BLaER1 treated with 17β-estradiol and CSF1 and Interleukin-3, amounts not matched to agents 10 nM and 100 nM (cell line): ENCODE measurements around the gene CEACAM19.
A peak's percentile ranks its signal among the peaks of the same experiment; 100 is the strongest.
"Not testable (repeated sequence)": the region's sequence is repeated elsewhere in the genome, so short reads cannot be mapped to it uniquely, and the experiment has no call there.

Source experiments
- H3K27ac ChIP-seq, 11 experiments: shearing (Covaris generic); formaldehyde crosslinking; 2 replicates each; pipeline ENCODE4 v1.8.1; 2022
- H3K27me3 ChIP-seq, 11 experiments: shearing (Covaris generic); formaldehyde crosslinking; 2 replicates each; pipeline ENCODE4 v1.8.1; 2022
- H3K36me3 ChIP-seq, 11 experiments: shearing (Covaris generic); formaldehyde crosslinking; 2 replicates each; pipeline ENCODE4 v1.8.1; 2022
- H3K4me1 ChIP-seq, 10 experiments: shearing (Covaris generic); formaldehyde crosslinking; 2 replicates each; pipeline ENCODE4 v1.8.1; 2022
- H3K4me2 ChIP-seq, 11 experiments: shearing (Covaris generic); formaldehyde crosslinking; 2 replicates each; pipeline ENCODE4 v1.8.1; 2022
- H3K4me3 ChIP-seq, 10 experiments: shearing (Covaris generic); formaldehyde crosslinking; 2 replicates each; pipeline ENCODE4 v1.8.1; 2022
- H3K9ac ChIP-seq, 11 experiments: shearing (Covaris generic); formaldehyde crosslinking; 2 replicates each; pipeline ENCODE4 v1.8.1; 2022
- H3K9me3 ChIP-seq, 11 experiments: shearing (Covaris generic); formaldehyde crosslinking; replicated peaks in 1 of 11; 2 replicates each; pipeline ENCODE4 v1.8.1; 2022
- H4K20me1 ChIP-seq, 11 experiments: shearing (Covaris generic); formaldehyde crosslinking; 2 replicates each; pipeline ENCODE4 v1.8.1; 2022
- Cebpa-rat ChIP-seq, 11 experiments: shearing (Covaris generic); IDR thresholded peaks; 2 replicates each; pipeline ENCODE4 v1.8.1; 2022

CEACAM19 gene

DNA sequence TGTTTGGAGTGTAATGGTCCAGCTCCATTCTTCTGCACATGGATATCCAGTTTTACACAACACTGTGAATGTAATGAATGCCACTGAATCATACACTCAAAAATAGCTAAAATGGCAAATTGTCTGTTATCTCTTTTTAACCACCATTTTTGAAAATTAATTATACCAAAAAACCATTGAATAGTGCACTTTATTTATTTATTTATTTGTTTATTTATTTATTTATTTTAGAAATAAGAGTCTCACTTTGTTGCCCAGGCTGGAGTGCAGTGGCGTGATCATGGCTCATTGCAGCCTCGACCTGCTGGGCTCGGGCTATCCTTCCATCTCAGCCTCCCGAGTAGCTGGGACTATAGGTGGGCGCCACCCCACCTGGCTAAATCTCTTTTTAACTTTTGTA is 7.3 kb upstream of the CEACAM19 start:
- H3K36me3 ChIP-seq: peaks cover 0 to 43% (median 6%) of the 10 kb centered on the region in 11 experiments; a peak in 11 of 22 replicates
- no peaks in the 10 kb centered on the region for H3K9me3 ChIP-seq
- TF ChIP-seq Cebpa-rat (IDR thresholded peaks at IDR 0.05): no peak

DNA sequence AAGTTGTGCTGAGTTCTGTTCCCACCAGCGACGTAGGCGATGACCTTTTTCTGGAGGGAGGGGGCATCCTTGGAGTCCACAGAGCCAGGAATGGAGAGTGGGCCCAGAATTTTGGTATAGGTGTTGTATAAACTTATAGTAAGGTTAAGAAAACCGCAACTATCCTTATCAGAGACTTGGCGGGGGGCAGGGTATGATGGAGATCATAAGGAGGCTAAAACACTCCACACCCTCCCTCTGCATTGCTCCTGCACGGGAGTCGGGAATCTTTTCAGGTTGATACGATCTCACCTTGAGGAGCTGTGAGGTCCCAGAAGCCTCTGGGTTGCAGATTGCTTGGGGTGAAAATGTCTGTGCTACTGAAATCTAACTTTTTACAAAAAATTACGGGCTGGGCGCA is 6.3 kb upstream of the CEACAM19 start:
- Histone ChIP-seq H3K4me2 (no peak overlapping the region), H3K9me3 (no peaks in the 10 kb centered on the region), H3K27ac (no peak overlapping the region), H3K9ac (no peak overlapping the region), H3K27me3 (no peaks in the 10 kb centered on the region), H4K20me1 (no peaks in the 10 kb centered on the region), H3K4me3 (no peak overlapping the region), H3K4me1 (no peaks in the 10 kb centered on the region), H3K36me3 (peaks cover 0 to 33% (median 6%) of the 10 kb centered on the region in 11 experiments; a peak in 8 of 22 replicates)
- TF ChIP-seq Cebpa-rat (IDR thresholded peaks at IDR 0.05): no peak

More for the DNA sequence above, 7.3 kb upstream of the CEACAM19 start:
- H3K27ac ChIP-seq: no peak overlapping the region
- no peak overlapping the region for H3K4me2 ChIP-seq
- no peaks in the 10 kb centered on the region for H3K4me1 ChIP-seq
- no peaks in the 10 kb centered on the region for H3K27me3 ChIP-seq
- H3K9ac ChIP-seq: no peak overlapping the region
- H3K4me3 ChIP-seq: no peak overlapping the region
- no peaks in the 10 kb centered on the region for H4K20me1 ChIP-seq

DNA sequence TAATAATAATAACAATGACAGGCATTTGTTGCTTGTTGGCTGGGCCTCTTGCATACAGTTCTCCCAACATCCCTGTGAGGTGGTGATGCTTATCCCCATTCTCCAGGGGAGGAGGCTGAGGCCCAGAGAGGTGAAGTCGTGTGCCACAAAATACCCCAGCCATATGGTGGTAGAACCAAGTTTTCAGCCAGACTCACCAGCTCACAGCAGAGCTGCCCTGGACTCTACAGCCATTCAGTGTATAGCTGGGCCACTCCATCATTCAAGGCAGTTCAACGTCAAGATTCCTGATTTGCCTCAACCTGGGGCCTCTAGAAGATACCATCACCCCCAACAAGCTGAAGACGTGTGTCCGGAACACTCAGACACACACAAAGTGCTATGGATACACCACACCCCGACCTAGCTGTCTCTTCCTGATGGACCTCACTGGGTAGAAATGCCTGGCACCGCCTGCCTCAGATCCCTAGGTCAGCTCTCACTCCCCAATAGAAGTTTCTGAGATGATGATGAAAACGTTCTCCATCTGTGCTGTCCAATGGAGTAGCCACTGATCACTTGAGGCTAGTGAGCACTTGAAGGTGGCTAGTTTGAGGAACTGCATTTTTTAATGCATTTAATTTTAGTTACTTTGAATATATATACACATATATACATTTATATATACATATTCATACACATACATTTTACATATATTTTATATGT is 4.3 kb upstream of the CEACAM19 start:
- H3K27ac ChIP-seq: no peak overlapping the region
- no peak overlapping the region for H3K9ac ChIP-seq
- H3K36me3 ChIP-seq: peaks cover 0 to 14% (median 0%) of the 10 kb centered on the region in 11 experiments; a peak in 4 of 22 replicates
- no peak overlapping the region for H3K4me3 ChIP-seq
- no peak for TF ChIP-seq Cebpa-rat (IDR thresholded peaks at IDR 0.05)
- H3K4me1 ChIP-seq: no peaks in the 10 kb centered on the region
- H3K4me2 ChIP-seq: no peak overlapping the region
- H3K9me3 ChIP-seq: peaks cover 0 to 5% (median 0%) of the 10 kb centered on the region in 11 experiments; a peak in 3 of 22 replicates
- H3K27me3 ChIP-seq: no peaks in the 10 kb centered on the region
- no peaks in the 10 kb centered on the region for H4K20me1 ChIP-seq

DNA sequence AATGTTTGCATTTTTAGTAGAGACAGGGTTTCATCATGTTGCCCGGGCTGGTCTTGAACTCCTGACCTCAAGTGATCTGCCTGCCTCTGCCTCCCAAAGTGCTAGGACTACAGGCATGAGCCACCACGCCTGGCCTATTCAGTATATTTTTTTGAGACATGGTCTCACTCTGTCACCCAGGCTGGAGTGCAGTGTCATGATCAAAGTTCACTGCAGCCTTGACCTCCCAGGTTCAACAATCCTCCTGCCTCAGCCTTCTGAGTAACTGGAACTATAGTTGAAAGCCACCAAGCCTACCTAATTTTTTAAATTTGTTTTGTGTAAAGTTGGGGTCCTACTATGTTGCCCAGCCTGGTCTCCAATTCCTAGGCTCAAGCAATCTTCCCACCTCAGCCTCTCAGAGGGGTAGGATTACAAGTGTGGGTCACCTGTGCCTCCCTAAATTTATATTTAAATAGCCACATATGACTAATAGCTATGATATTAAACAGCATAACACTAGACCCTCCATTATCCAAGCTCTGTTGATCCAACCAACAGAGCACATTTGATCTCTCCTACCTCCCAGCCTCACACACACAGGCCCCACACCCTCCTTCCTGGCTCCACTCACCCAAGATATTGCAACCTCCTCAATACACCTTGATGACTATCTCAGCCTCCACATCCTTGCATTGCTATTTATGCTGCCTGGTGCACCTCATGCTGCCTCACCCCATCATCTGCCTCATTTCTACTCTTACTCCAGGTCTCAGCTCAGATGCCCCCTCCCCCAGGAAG is 2.1 kb upstream of the CEACAM19 start:
- Histone ChIP-seq H3K4me3 (no peak overlapping the region), H3K36me3 (no peaks in the 10 kb centered on the region), H3K9ac (no peak overlapping the region), H4K20me1 (no peaks in the 10 kb centered on the region), H3K27me3 (no peaks in the 10 kb centered on the region), H3K4me2 (no peak overlapping the region), H3K27ac (no peak overlapping the region), H3K4me1 (no peaks in the 10 kb centered on the region), H3K9me3 (peaks cover 0 to 8% (median 0%) of the 10 kb centered on the region in 11 experiments; a peak in 4 of 22 replicates)
- no peak for TF ChIP-seq Cebpa-rat (IDR thresholded peaks at IDR 0.05)

DNA sequence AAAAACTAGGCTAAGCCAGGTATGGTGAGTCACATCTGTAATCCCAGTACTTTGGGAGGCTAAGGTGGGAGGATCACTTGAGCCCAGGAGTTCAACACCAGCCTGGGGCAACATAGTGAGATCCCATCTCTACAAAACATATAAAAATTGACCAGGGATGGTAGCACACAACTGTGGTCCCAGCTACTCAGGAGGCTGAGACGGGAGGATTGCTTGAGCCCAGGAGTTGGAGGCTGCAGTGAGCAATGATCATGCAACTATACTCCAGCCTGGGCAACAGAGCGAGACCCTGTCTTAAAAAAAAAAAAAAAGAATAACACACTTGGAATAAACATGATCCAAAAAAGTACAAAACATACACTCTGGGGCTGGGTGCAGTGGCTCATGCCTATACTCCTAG is 1.3 kb upstream of the CEACAM19 start:
- not testable (repeated sequence) for H3K27ac ChIP-seq, H3K4me1 ChIP-seq, H3K9me3 ChIP-seq, H3K27me3 ChIP-seq, H3K4me3 ChIP-seq, H4K20me1 ChIP-seq, H3K9ac ChIP-seq, H3K4me2 ChIP-seq, H3K36me3 ChIP-seq

DNA sequence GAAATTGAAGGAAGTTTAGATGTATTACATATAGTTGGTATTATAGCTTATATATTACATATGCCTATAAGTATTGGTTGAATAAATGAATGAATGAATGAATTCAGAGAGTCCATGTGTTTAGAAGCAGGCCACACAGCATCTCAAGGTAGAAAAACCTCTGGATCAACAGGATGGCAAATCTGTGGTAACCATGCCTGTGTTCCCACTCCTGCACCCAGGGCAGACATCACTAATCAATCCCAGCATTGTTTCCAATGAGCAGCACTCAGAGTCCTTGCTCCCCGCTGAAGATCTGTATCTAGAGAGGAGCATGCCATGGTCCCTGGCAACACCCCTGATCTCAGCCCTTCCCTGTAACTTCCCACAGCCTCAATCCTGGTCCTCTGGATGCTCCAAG is 944 bp downstream of the CEACAM19 start:
- H3K27me3 ChIP-seq: no peaks in the 10 kb centered on the region
- no peak overlapping the region for H3K4me2 ChIP-seq
- H3K27ac ChIP-seq: no peak overlapping the region
- H4K20me1 ChIP-seq: no peaks in the 10 kb centered on the region
- H3K4me1 ChIP-seq: peaks cover 4 to 9% (median 8%) of the 10 kb centered on the region in 10 experiments; a peak in 19 of 20 replicates
- peaks cover 0 to 8% (median 0%) of the 10 kb centered on the region in 11 experiments; a peak in 4 of 22 replicates for H3K9me3 ChIP-seq
- H3K9ac ChIP-seq: no peak overlapping the region
- TF ChIP-seq Cebpa-rat (IDR thresholded peaks at IDR 0.05): no peak
- no peak overlapping the region for H3K4me3 ChIP-seq
- H3K36me3 ChIP-seq: no peaks in the 10 kb centered on the region

DNA sequence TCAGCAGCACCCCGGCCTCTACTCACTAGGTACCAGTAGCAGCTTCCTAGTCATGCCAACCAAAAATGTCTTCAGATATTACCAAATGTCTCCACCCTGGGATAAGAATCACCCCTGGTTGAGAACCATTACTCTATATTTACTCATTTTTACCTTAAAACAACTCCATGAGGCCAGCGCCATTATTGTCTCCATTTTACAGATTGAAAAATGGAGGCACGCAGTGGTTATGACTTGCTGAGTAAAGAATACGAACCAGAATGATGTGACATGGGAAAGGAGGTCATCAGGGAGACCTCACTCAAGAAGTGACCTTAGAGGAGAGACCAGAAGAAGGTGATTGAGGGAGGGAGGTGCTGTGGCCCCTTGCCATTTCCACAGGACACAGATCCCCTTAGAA is 2.2 kb downstream of the CEACAM19 start:
- Histone ChIP-seq H3K27me3 (no peaks in the 10 kb centered on the region), H3K4me1 (peaks cover 10 to 18% (median 13%) of the 10 kb centered on the region in 10 experiments; a peak in 19 of 20 replicates), H3K9me3 (peaks cover 0 to 8% (median 0%) of the 10 kb centered on the region in 11 experiments; a peak in 4 of 22 replicates), H3K4me3 (no peak overlapping the region), H3K36me3 (no peaks in the 10 kb centered on the region), H3K4me2 (no peak overlapping the region), H4K20me1 (no peaks in the 10 kb centered on the region), H3K9ac (no peak overlapping the region), H3K27ac (no peak overlapping the region)
- no peak for TF ChIP-seq Cebpa-rat (IDR thresholded peaks at IDR 0.05)

DNA sequence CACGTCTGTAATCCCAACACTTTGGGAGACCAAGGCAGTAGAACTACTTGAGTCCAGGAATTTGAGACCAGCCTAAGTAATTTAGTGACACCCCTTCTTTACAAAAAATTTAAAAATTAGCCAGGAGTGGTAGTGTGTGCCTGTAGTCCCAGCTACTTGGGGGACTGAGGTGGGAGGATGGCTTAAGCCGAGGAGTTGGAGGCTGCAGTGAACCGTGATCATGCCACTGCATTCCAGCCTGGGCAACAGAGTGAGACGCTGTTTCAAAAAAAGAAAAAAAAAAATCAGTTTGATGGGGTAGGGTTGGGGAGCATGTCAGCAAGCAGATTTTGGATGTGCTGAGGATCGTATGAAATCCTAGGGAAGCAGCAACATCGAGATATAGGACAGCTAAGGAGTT is 4.2 kb downstream of the CEACAM19 start:
- Histone ChIP-seq H3K36me3 (no peaks in the 10 kb centered on the region), H3K4me2 (no peak overlapping the region), H4K20me1 (no peaks in the 10 kb centered on the region), H3K4me3 (no peak overlapping the region), H3K9ac (no peak overlapping the region), H3K9me3 (peaks cover 0 to 8% (median 0%) of the 10 kb centered on the region in 11 experiments; a peak in 4 of 22 replicates), H3K27ac (no peak overlapping the region), H3K4me1 (peaks cover 10 to 18% (median 13%) of the 10 kb centered on the region in 10 experiments; a peak in 19 of 20 replicates), H3K27me3 (no peaks in the 10 kb centered on the region)
- TF ChIP-seq Cebpa-rat (IDR thresholded peaks at IDR 0.05): no peak

DNA sequence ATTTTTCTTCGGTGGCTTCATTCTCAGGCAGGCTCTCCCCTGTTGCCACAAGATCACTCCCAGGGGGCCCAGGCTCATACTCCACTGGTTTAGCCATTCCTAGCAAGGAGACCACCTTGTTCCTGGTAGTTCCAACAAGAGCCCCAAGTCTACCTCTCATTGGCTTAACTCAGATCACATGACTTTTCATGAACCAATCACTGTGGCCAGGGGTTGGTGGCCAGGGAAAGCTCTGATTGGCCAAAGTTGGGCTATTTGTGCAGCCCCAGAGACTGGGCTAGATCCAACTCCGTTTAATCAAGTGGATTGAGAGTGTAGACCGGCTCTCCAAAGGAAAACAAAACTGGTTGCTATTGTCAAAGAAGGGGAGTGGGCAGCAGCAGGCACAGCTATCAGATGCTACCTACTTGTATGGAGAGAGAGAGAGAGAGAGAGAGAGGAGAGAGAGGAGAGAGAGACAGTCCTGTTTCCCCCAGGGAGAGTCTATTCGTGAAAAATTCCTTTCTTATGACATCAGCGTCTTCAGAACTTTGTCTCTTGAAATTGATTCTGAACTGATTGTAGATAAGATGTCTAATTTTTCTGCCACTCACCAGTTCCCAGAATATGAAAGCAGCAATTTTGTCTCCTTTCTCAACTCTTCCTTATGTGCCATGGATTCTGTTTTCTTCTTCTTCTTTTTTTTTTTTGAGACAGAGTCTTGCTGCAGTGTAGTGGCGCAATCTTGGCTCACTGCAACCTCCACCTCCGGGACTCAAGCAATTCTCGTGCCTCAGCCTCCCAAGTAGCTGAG is 5.9 kb downstream of the CEACAM19 start:
- no peak overlapping the region for H3K4me3 ChIP-seq
- H3K4me1 ChIP-seq: peaks cover 12 to 21% (median 15%) of the 10 kb centered on the region in 10 experiments; a peak in 19 of 20 replicates
- H3K9me3 ChIP-seq: peaks cover 0 to 5% (median 0%) of the 10 kb centered on the region in 11 experiments; a peak in 2 of 22 replicates
- H4K20me1 ChIP-seq: no peaks in the 10 kb centered on the region
- peak overlapping the region; percentile 4 to 49 (median 45); a peak in 20 of 22 replicates for H3K4me2 ChIP-seq
- H3K36me3 ChIP-seq: no peaks in the 10 kb centered on the region
- peak in 1 of 11 experiments; percentile 55; a peak in 1 of 22 replicates for TF ChIP-seq Cebpa-rat (IDR thresholded peaks at IDR 0.05)
- no peak overlapping the region for H3K9ac ChIP-seq
- H3K27me3 ChIP-seq: no peaks in the 10 kb centered on the region
- 0 out of 22 replicates have a peak overlapping the region, but pooled peaks of 2 of the 11 experiments have one; percentile 9 to 10 for H3K27ac ChIP-seq
